ENCODE data around the gene VWA5A. TPM values are rescaled to one million over a fixed set of nuclear protein-coding genes. Genes with fewer than 3 reads are reported as not detected.

The VWA5A gene, protein sequence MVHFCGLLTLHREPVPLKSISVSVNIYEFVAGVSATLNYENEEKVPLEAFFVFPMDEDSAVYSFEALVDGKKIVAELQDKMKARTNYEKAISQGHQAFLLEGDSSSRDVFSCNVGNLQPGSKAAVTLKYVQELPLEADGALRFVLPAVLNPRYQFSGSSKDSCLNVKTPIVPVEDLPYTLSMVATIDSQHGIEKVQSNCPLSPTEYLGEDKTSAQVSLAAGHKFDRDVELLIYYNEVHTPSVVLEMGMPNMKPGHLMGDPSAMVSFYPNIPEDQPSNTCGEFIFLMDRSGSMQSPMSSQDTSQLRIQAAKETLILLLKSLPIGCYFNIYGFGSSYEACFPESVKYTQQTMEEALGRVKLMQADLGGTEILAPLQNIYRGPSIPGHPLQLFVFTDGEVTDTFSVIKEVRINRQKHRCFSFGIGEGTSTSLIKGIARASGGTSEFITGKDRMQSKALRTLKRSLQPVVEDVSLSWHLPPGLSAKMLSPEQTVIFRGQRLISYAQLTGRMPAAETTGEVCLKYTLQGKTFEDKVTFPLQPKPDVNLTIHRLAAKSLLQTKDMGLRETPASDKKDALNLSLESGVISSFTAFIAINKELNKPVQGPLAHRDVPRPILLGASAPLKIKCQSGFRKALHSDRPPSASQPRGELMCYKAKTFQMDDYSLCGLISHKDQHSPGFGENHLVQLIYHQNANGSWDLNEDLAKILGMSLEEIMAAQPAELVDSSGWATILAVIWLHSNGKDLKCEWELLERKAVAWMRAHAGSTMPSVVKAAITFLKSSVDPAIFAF
- 15.1 and 17.8 TPM in 2 replicates for total RNA-seq (2014; rRNA removed; shearing (Covaris generic))

DNA sequence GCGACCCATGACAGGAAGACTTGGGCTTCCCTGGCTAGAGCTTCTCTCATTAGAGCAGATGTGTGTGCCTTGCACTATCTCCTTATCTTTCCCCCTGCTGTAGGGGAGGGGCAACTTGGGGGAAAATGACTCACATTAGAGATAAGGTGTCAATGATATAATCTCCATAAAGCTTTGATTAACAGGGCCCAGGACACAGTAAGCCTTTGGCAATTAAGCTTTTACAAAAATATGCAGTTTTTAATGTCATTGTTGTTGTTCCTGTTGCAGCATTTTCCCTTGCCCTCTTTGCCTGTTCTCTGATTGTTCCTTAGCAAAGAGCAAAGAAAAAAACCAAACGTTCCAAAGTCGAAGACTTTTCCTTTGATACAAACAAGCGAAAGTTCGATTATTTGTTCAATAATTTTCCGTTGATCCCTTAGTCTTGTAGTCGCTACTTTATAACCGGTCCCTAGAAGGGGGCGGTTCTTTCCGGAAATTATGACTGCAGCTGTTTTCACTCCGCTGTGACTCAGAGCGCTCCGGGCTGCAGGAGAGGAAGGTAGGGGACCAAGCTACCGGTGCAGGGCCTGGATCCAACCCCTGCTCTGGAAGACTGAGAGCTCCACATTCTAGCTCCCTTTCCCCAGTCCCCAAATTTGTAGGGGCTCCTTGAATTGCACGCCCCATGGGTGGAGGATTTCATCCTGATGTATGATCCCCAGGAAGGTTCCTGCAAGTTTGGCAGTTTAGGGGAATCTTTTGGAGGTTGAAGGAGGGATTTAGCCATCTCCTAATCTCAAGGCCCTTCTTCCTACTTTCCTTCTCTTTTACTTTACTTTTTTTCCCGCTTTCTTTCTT lies at the start of gene VWA5A:
Gene VWA5A, plus strand, starts transcription at position 509 of the 840 bp plus-strand sequence. CDS start 2,062 bp downstream, outside the sequence.
- Histone ChIP-seq H3K27me3 (ENCODE audit: control insufficient read depth, insufficient read depth, low read length) (no peaks in the 10 kb centered on the region), H3K4me3 (ENCODE audit: insufficient read depth, low read depth, low read length) (peak within 1 kb of the TSS; percentile 50), H3K36me3 (replicated peaks; ENCODE audit: control insufficient read depth, insufficient read depth, low read length) (no peaks in the 10 kb centered on the region)
- DNase-seq: peak; percentile 72

DNA sequence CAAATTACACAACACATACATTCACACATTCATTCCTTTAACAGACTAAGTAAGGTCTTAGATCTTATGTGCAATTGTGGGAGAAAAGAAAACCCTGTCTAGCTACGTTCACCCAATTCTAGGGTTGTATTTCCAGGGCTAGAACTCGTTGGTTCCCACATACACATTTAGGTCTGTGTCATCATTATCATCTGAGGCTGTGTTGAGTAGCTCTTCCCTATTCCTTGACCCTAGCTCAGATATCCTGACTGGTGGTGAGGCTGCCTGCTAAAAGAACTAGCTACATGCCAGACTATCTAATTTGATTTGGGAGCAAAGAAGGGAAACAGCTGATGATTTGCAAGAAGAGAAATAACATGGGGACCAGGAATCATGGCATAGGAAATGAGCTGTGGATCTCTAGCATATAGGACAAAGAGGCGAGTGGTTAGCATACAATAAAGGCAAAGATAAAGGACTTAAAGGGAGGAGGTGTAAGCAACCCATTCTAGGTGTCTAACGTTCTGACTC lies 46.6 kb upstream of the VWA5A start:
- peaks cover 3% of the 10 kb centered on the region for H3K27me3 ChIP-seq (ENCODE audit: control insufficient read depth, insufficient read depth, low read length)
- DNase-seq: no peak

DNA sequence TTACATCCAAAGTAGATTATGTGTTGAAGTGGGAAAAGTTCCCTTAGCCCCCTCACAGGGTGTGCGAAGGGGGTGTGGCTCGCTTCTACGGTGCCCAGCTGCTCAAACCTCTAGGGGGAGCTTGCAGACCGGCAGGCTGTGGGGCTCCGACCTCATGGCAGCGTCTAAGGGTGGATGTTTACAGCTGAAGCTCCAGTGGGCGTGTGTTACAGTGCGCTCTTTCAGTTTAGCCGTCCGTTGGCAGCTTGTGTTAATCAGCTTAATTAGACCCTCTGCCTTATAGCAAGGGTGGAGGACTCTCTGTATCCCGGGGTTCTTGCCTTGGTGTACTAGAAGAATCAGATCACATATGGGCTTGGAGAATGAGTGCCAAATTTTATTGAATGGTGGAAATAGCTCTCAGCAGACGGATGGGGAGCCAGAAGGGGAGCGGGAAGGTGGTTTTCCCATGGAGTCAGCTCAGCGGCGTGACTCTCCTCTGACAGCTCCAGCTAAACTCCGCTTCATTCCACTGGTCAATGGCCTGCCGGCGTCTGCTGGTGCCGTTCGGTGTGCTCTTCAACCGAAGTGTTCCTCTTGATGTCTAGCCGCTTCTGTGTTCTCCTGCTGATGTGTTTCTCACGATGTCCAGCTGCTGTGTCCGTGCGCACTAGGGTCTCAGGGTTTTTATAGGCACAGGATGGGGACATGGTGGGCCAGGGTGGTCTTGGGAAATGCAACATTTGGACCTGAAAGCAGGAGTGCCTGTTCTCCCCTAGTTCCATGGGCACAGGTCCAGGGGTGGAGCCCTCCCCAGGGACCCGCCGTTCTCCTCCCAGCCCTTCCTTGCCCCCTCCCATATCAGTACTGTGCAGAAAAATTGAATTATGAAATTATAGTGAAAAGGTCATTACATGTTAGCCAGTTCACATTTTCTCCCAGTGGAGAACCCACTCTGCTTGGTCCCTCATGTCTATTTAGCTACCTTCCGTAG lies 45.5 kb upstream of the VWA5A start:
- peak overlapping the region; percentile 19; the same call in 1 of the 2 replicates for H3K4me3 ChIP-seq (ENCODE audit: insufficient read depth, low read depth, low read length)
- peaks cover 3% of the 10 kb centered on the region for H3K27me3 ChIP-seq (ENCODE audit: control insufficient read depth, insufficient read depth, low read length)
- peak; percentile 52 for DNase-seq
- H3K36me3 ChIP-seq (replicated peaks; ENCODE audit: control insufficient read depth, insufficient read depth, low read length): no peaks in the 10 kb centered on the region

More for the DNA sequence above, 46.6 kb upstream of the VWA5A start:
- Histone ChIP-seq H3K4me3 (ENCODE audit: insufficient read depth, low read depth, low read length) (no peak overlapping the region), H3K36me3 (replicated peaks; ENCODE audit: control insufficient read depth, insufficient read depth, low read length) (no peaks in the 10 kb centered on the region)

DNA sequence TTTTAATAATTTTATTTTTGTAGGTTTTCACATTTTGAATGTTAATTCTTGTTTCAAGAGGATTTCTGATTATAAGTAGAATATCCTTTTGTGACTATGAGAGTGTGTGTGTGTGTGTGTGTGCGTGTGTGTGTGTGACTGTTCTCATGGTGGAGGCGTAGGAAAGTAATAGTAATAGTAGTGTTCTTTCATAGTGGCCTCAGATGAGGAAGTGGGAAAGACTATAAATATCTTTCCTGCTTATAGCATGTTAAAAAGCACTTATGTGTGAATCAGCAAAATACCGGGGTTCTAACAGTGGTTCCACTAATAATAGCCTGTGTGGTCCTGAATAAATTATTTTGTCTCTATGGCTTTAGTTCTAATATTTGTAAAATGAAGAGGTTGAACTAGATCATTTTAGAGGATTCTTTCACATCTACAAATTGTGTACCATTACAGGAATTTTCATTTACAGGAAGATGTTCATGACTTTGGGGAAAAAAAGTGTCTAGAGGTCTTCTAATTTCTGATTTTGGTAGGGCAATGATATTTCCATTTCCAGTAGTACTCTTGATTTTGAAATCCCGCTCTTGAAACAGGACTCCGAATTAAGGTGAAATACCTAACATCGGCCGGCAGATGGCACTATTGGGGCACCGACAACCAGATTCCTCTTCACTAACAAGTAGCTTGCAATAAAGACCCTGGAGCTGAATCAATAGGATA lies 44.2 kb upstream of the VWA5A start:
- peaks cover 3% of the 10 kb centered on the region for H3K27me3 ChIP-seq (ENCODE audit: control insufficient read depth, insufficient read depth, low read length)
- DNase-seq: peak; percentile 64
- no peak overlapping the region for H3K4me3 ChIP-seq (ENCODE audit: insufficient read depth, low read depth, low read length)
- H3K36me3 ChIP-seq (replicated peaks; ENCODE audit: control insufficient read depth, insufficient read depth, low read length): no peaks in the 10 kb centered on the region

DNA sequence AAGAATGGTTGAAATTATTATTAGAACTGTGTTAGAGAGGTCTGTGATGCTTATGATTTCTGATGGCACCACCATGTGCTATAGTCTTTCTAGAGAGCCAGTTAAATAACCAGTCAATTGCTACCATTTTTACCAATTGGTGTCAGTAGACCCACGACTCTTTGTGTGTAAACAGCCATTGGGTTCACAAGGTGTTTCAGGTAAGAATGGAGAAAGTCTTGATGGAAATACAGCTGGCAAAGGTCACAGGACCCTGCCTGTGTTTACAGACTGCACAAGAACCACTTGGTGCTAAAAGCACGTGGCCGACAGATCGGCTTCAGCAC lies 43.7 kb upstream of the VWA5A start:
- no peak for DNase-seq

DNA sequence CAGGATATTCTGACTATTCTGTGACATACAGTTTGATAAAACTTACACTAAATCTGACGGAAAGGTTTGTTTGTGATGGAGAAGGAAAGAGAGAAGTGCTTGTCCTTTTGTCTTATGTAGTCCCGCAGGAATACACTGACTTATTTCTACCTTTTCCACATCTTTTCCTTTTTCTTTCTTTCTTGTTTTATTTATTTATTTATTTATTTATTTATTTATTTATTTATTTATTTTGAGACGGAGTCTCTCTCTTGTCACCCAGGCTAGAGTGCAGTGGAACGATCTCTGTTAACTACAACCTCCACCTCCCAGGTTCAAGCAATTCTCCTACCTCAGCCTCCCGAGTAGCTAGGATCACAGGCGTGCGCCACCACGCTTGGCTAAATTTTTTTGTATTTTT lies 43.1 kb upstream of the VWA5A start:
- H3K4me3 ChIP-seq (ENCODE audit: insufficient read depth, low read depth, low read length): no peak overlapping the region
- H3K27me3 ChIP-seq (ENCODE audit: control insufficient read depth, insufficient read depth, low read length): peaks cover 3% of the 10 kb centered on the region
- H3K36me3 ChIP-seq (replicated peaks; ENCODE audit: control insufficient read depth, insufficient read depth, low read length): no peaks in the 10 kb centered on the region
- DNase-seq: no peak

More for the DNA sequence above, 43.7 kb upstream of the VWA5A start:
- peaks cover 3% of the 10 kb centered on the region for H3K27me3 ChIP-seq (ENCODE audit: control insufficient read depth, insufficient read depth, low read length)
- no peaks in the 10 kb centered on the region for H3K36me3 ChIP-seq (replicated peaks; ENCODE audit: control insufficient read depth, insufficient read depth, low read length)
- H3K4me3 ChIP-seq (ENCODE audit: insufficient read depth, low read depth, low read length): no peak overlapping the region

DNA sequence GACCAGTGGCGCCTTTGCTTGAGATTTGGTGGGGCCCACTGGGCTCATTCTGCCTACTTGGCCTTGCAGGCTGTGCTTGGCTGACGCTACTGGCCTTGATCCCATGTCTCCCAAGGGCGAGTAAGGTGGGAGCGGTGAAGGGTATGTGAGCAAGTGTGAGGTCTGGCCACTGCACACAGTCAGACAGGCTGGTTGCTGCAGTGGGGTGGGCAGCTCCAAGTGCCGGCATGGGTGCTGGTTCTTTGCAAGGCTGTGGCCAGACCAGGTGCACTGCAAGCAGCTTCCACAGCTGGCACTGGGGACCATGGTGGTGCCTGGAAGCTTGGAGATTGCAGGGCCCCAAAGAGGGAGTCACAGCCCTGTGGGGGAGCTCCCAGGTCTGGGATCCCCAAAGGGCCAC lies 40.7 kb upstream of the VWA5A start:
- no peaks in the 10 kb centered on the region for H3K36me3 ChIP-seq (replicated peaks; ENCODE audit: control insufficient read depth, insufficient read depth, low read length)
- no peak for DNase-seq
- no peak overlapping the region for H3K4me3 ChIP-seq (ENCODE audit: insufficient read depth, low read depth, low read length)
- H3K27me3 ChIP-seq (ENCODE audit: control insufficient read depth, insufficient read depth, low read length): peaks cover 3% of the 10 kb centered on the region

DNA sequence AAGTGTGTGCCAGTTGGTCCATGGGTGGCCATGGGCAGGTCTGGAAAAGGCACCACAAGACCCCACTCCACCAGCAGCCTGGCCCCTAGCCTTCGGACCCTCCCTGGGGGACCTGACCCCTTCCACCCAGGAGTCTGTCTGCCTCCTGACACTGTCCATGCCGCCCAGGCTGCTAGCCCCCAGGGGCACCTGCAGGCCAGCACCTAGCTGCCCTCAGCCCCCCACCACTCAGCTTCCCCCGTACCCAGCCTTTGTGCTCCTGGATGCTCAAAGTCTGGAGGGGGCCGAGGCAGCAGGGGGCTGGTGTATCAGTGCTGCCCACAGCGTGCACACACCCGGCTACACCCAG lies 39.8 kb upstream of the VWA5A start:
- no peaks in the 10 kb centered on the region for H3K27me3 ChIP-seq (ENCODE audit: control insufficient read depth, insufficient read depth, low read length)
- no peak for DNase-seq
- H3K36me3 ChIP-seq (replicated peaks; ENCODE audit: control insufficient read depth, insufficient read depth, low read length): no peaks in the 10 kb centered on the region
- H3K4me3 ChIP-seq (ENCODE audit: insufficient read depth, low read depth, low read length): no peak overlapping the region

DNA sequence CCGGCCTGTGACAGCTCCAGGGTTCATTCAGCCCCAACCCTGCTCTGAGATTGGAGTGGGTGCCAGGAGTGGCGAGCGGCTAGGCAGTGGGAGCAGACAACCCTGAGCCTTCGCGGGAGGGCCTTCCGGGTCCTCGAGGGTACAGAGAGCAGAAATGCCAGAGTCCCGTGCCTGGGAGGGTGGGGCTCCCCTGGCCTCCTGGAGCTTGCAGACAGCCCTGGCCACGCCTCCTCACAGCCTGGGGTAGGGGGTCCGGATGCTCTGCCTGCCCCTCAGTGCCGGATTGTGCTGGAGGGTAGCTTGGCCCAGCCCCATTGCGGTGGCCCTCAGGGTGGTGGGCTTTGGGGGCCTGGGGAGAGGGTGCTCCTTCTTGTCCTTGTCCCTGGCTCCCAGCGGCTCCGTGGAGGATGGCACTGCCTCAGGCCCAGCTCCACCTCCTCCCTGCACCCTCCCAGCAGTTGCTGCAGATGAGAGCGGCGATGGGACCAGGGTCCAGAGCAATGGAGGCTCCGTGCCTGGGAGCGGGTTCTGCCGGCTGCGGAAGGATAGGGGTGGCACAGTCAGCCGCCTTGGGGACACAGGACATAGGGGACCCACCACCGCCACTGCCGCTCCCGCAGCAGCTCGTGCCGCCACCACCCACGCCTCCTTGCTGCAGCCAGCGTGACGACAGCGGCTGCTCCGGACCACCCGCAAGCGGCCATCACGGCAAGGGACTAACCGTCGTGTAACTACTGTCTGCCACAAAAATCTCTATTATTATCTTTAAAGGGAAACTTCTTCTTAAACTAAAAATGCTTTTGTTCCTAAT lies 39.2 kb upstream of the VWA5A start:
- DNase-seq: no peak
- Histone ChIP-seq H3K27me3 (ENCODE audit: control insufficient read depth, insufficient read depth, low read length) (no peaks in the 10 kb centered on the region), H3K36me3 (replicated peaks; ENCODE audit: control insufficient read depth, insufficient read depth, low read length) (no peaks in the 10 kb centered on the region), H3K4me3 (ENCODE audit: insufficient read depth, low read depth, low read length) (peak overlapping the region; percentile 19; the same call in 1 of the 2 replicates)

DNA sequence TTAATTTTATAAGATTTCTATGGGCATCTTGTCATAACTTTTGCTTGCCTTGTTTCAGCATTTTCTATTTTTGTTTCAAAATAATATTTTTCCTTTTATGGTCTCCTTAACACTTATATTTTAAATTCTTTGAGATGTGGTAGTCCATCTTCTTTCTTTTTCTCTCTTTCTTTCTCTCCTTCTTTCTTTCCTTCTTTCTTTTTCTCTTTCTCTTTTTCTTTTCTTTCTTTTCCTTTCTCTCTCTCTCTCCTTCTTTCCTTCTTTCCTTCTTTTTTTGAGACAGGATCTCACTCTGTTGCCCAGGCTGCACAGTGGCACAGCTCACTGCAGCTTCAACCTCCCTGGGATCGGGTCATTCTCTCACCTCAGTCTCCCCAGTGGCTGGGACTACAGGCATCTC lies 38.0 kb upstream of the VWA5A start:
- no peaks in the 10 kb centered on the region for H3K36me3 ChIP-seq (replicated peaks; ENCODE audit: control insufficient read depth, insufficient read depth, low read length)
- no peak overlapping the region for H3K4me3 ChIP-seq (ENCODE audit: insufficient read depth, low read depth, low read length)

DNA sequence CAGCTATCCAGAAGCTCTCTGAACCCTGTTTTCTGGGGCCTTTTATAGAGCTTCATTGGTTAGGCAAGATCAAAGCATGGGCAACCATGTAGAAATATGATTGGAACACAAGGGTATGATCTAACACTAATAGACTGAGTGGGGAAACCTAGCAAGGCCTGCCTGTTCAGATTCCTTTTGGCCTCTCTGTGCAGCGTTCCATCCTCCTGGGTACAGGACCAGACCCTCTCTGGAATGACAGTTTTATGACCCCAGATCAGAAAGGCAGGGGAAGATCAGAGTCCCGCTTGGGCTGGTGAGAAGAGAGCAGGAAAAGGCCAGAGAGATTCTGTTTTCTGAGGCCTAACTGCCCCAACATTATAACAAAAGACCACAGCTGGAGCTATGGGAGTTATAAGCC lies 36.7 kb upstream of the VWA5A start:
- Histone ChIP-seq H3K4me3 (ENCODE audit: insufficient read depth, low read depth, low read length) (no peak overlapping the region), H3K36me3 (replicated peaks; ENCODE audit: control insufficient read depth, insufficient read depth, low read length) (no peaks in the 10 kb centered on the region), H3K27me3 (ENCODE audit: control insufficient read depth, insufficient read depth, low read length) (no peaks in the 10 kb centered on the region)
- no peak for DNase-seq

More for the DNA sequence above, 38.0 kb upstream of the VWA5A start:
- no peaks in the 10 kb centered on the region for H3K27me3 ChIP-seq (ENCODE audit: control insufficient read depth, insufficient read depth, low read length)
- DNase-seq: no peak

DNA sequence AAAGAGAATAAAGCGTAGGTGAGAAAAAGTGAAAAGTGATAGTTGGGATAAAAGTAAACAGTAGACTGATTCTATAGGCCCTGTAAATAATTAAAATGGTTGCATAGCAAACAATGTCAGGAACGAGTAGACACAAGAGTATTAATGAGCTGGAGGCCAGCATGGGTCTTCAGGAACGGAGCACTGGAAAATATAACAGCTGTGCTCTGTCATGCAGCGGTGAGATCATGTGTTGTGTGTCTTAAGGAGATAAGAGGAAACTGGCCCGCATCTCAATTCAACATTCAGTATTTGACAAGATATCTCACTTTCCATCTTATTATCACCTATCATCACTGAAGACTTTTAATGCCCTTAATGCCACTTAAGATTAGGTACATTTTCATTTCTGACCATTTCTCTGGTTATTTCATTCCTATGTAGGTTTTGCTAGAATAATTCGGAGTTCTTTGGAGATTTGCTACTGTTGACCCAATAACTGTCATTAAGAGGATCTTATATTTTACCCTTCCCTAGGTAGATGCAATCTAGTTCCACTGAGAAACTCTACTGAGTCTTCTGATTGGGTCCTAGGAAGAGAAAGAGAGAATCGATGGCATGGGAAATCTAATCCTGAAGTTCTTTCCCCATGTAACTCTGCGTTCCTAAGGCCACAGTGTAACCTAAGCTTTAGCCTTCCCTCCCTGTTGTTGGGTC lies 35.5 kb upstream of the VWA5A start:
- no peak for DNase-seq
- Histone ChIP-seq H3K27me3 (ENCODE audit: control insufficient read depth, insufficient read depth, low read length) (no peaks in the 10 kb centered on the region), H3K4me3 (ENCODE audit: insufficient read depth, low read depth, low read length) (no peak overlapping the region), H3K36me3 (replicated peaks; ENCODE audit: control insufficient read depth, insufficient read depth, low read length) (no peaks in the 10 kb centered on the region)

Data from H7 (cell line).